ENCODE results near the gene PBX4. TPM values are rescaled to one million over a fixed set of nuclear protein-coding genes. Genes with fewer than 3 reads are reported as not detected.

PBX4 gene
- total and polyA plus RNA-seq, 2 donors (not counting 1 experiment from before 2014, with no cell fraction given) = 11.7 TPM

DNA sequence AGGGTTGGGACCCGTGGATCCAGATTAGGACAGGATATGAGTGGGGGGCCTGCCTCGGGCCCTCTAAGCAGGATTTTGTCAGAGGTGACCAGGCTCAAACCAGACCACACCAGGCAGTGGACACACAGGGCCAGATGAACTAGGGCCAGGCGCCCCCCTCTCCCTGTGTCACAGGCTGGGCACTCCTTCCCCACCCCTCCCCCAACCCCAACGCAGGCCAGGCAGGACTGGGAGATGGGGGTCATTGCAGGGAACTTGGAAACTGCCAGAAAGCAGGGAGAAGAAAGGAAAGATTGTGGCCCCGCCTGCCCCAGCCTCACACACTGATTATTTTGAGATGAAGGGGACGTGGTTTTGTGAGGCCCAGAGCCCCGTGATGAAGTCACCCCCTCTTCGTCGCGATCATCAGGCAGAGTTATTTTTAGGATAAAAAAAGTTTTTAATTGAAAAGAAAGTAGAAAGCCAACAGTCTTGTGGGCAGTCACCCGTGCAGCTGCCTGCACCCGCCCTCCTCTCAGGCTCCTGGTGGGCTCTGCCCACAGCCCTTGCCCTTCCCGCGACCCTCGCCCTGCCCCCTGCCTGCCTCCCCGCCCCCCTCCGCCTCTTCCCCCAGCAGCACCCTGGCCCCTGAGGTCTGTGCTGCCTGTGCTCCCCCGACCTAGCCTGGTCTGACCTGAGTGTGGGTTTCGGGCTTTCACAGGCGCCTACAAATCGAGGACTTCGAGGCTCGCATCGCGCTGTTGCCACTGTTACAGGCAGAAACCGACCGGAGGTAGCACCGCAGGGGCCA lies 91.7 kb downstream of the PBX4 start:
- WGBS (ENCODE audit: insufficient coverage) = 62% methylated on average over 17 of the region's 28 CpGs
- Mint-ChIP-seq H3K9me3 (ENCODE audit: insufficient read depth) (no peaks in the 10 kb centered on the region), H3K4me3 (no peak overlapping the region), H3K27me3 (no peaks in the 10 kb centered on the region), H3K27ac (no peak overlapping the region), H3K4me1 (peaks cover 25% of the 10 kb centered on the region)
- Histone ChIP-seq H3K79me2 (ENCODE audit: control insufficient read depth, insufficient read depth, low read length) (peaks cover 52% of the 10 kb centered on the region), H3K27me3 (replicated peaks in 1 of 4; ENCODE audit: control extremely low read depth in 1 of 4, control insufficient read depth in 3 of 4, insufficient read depth in 4 of 4, low read length in 3 of 4) (no peaks in the 10 kb centered on the region), H3K9me3 (ENCODE audit: control extremely low read depth in 1 of 3, control insufficient read depth in 2 of 3, insufficient read depth in 1 of 3, low read length in 2 of 3) (no peaks in the 10 kb centered on the region), H3K9ac (ENCODE audit: low read length) (no peak overlapping the region), H4K20me1 (ENCODE audit: control insufficient read depth, insufficient read depth, low read length, poor library complexity, severe bottlenecking) (peaks cover 46% of the 10 kb centered on the region), H3K36me3 (replicated peaks in 1 of 2; ENCODE audit: control extremely low read depth in 1 of 2, control insufficient read depth in 1 of 2, extremely low read depth in 1 of 2, insufficient read depth in 2 of 2, low read length in 1 of 2) (peaks cover 0 to 30% of the 10 kb centered on the region in 2 experiments), H3K4me3 (ENCODE audit: control extremely low read depth in 1 of 5, extremely low read depth in 1 of 5, insufficient read depth in 1 of 5, low read depth in 2 of 5, low read length in 4 of 5) (no peak overlapping the region), H3K4me2 (replicated peaks; ENCODE audit: low read depth, low read length, poor library complexity, severe bottlenecking) (no peak overlapping the region), H3K27ac (ENCODE audit: low read length in 2 of 2) (no peak overlapping the region), H2AFZ (ENCODE audit: insufficient read depth, low read depth, low read length, poor library complexity, severe bottlenecking) (no peak overlapping the region), H3K4me1 (ENCODE audit: control insufficient read depth in 2 of 2, insufficient read depth in 2 of 2, low read length in 2 of 2) (peaks cover 7 to 37% of the 10 kb centered on the region in 2 donors)
- intact Hi-C loops (cut with micrococcal nuclease) = no loop called here
- POLR2A ChIA-PET = no interaction called here
- CTCF ChIA-PET = no interaction called here
- no peak for TF ChIP-seq EZH2 (IDR thresholded peaks at IDR 0.05; ENCODE audit: borderline replicate concordance, insufficient read depth, low read depth, low read length, poor library complexity, severe bottlenecking)
- TF ChIP-seq, protein P1, sequence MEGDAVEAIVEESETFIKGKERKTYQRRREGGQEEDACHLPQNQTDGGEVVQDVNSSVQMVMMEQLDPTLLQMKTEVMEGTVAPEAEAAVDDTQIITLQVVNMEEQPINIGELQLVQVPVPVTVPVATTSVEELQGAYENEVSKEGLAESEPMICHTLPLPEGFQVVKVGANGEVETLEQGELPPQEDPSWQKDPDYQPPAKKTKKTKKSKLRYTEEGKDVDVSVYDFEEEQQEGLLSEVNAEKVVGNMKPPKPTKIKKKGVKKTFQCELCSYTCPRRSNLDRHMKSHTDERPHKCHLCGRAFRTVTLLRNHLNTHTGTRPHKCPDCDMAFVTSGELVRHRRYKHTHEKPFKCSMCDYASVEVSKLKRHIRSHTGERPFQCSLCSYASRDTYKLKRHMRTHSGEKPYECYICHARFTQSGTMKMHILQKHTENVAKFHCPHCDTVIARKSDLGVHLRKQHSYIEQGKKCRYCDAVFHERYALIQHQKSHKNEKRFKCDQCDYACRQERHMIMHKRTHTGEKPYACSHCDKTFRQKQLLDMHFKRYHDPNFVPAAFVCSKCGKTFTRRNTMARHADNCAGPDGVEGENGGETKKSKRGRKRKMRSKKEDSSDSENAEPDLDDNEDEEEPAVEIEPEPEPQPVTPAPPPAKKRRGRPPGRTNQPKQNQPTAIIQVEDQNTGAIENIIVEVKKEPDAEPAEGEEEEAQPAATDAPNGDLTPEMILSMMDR (IDR thresholded peaks at IDR 0.05) = no peak
- ATAC-seq (ENCODE audit: low read depth) = no peak
- no peak for DNase-seq

DNA sequence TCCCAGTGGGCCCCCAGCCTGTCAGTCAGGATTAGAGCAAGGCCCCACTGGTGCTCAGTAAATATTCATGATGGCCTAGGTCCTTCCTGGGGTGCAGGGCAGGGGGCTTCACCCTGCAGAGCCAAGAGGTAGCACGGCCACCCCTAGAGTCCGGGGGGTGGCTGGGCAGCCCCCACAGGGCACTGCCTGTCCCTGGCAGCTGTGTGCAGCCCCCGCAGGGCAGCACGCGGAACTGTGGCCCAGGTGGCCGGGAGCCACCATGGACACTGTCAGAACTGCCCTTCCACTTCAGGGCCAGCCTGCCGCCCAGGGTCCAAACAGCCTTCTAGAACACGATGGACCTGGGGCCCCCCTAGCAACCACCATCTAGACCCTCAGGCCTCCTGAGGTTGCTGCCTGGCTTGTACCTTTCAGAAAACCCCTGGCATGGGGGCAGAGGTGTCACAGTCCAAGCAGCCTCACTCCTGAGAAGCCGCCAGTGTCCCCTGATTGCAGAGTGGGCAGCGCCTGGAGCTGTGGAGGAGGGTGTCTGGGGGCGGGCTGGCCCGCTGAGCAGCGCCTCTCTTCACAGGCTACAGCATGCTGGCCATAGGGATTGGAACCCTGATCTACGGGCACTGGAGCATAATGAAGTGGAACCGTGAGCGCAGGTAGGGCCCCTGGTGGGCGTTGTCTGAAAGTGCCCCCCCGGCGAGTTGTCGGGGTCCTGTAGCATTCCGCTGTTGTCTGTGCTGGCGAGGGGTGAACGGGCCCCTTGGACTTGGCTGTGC lies 92.7 kb downstream of the PBX4 start:
- 92% methylated on average over 21 of the region's 23 CpGs for WGBS (ENCODE audit: insufficient coverage)
- peaks cover 55% of the 10 kb centered on the region for H4K20me1 ChIP-seq (ENCODE audit: control insufficient read depth, insufficient read depth, low read length, poor library complexity, severe bottlenecking)
- Mint-ChIP-seq H3K27me3 (no peaks in the 10 kb centered on the region), H3K9me3 (ENCODE audit: insufficient read depth) (no peaks in the 10 kb centered on the region), H3K4me1 (peaks cover 28% of the 10 kb centered on the region), H3K4me3 (no peak overlapping the region), H3K27ac (no peak overlapping the region)
- H3K36me3 ChIP-seq (replicated peaks in 1 of 2; ENCODE audit: control extremely low read depth in 1 of 2, control insufficient read depth in 1 of 2, extremely low read depth in 1 of 2, insufficient read depth in 2 of 2, low read length in 1 of 2) = peaks cover under 1 to 30% of the 10 kb centered on the region in 2 experiments
- peaks cover 62% of the 10 kb centered on the region for H3K79me2 ChIP-seq (ENCODE audit: control insufficient read depth, insufficient read depth, low read length)
- H3K9me3 ChIP-seq (ENCODE audit: control extremely low read depth in 1 of 3, control insufficient read depth in 2 of 3, insufficient read depth in 1 of 3, low read length in 2 of 3) = no peaks in the 10 kb centered on the region
- peaks cover 7 to 37% of the 10 kb centered on the region in 2 donors for H3K4me1 ChIP-seq (ENCODE audit: control insufficient read depth in 2 of 2, insufficient read depth in 2 of 2, low read length in 2 of 2)
- ChIA-PET CTCF (no interaction called here), POLR2A (no interaction called here)
- TF ChIP-seq, protein P1 (IDR thresholded peaks at IDR 0.05) = no peak
- no peak for TF ChIP-seq EZH2 (IDR thresholded peaks at IDR 0.05; ENCODE audit: borderline replicate concordance, insufficient read depth, low read depth, low read length, poor library complexity, severe bottlenecking)
- no peak overlapping the region for H3K4me2 ChIP-seq (replicated peaks; ENCODE audit: low read depth, low read length, poor library complexity, severe bottlenecking)
- H3K27ac ChIP-seq (ENCODE audit: low read length in 2 of 2) = no peak overlapping the region
- ATAC-seq (ENCODE audit: low read depth) = no peak
- no peak for DNase-seq
- no peak overlapping the region for H3K4me3 ChIP-seq (ENCODE audit: control extremely low read depth in 1 of 5, extremely low read depth in 1 of 5, insufficient read depth in 1 of 5, low read depth in 2 of 5, low read length in 4 of 5)
- no peaks in the 10 kb centered on the region for H3K27me3 ChIP-seq (replicated peaks in 1 of 4; ENCODE audit: control extremely low read depth in 1 of 4, control insufficient read depth in 3 of 4, insufficient read depth in 4 of 4, low read length in 3 of 4)
- intact Hi-C loops (cut with micrococcal nuclease) = no loop called here
- no peak overlapping the region for H2AFZ ChIP-seq (ENCODE audit: insufficient read depth, low read depth, low read length, poor library complexity, severe bottlenecking)
- H3K9ac ChIP-seq (ENCODE audit: low read length) = no peak overlapping the region
